ENCODE results near the gene GABRR2. TPM values are rescaled to one million over a fixed set of nuclear protein-coding genes. Genes with fewer than 3 reads are reported as not detected.

The GABRR2 gene
- 0.16 TPM in 1 of 2 replicates, not detected in the other for total RNA-seq

DNA sequence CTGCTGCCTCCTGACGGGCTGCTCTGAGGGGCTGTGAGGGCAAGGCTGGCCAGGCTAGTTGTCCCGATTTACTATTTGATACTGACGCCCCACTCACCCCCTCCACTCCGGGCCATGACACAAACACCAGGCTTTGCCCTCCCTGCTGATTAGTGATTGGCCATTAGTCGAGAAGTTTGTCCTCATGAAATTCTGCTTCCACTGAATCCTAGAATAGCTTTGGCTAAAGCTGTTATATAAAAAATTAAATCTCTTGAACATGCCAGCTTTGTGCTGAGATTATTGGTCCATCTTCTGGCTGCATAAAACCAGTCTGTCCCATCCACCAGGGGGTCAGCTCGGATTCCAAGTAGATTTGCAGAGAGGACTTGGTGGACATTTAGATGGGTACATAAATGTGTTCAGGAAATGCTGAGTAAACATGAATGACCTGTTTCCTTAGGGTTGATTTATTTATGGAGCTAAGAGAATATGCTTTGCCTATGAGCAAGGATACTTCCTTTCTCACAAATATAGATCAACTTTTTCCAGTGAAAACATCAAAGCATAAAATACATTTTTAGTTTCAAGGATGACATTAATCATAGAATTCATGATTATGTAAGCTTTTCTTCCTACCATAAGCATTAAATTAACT is at the start of gene GABRR2:
Gene GABRR2, minus strand, starts transcription at position 51 of the 637 bp plus-strand sequence. CDS start 134 bp downstream, outside the sequence.

DNA sequence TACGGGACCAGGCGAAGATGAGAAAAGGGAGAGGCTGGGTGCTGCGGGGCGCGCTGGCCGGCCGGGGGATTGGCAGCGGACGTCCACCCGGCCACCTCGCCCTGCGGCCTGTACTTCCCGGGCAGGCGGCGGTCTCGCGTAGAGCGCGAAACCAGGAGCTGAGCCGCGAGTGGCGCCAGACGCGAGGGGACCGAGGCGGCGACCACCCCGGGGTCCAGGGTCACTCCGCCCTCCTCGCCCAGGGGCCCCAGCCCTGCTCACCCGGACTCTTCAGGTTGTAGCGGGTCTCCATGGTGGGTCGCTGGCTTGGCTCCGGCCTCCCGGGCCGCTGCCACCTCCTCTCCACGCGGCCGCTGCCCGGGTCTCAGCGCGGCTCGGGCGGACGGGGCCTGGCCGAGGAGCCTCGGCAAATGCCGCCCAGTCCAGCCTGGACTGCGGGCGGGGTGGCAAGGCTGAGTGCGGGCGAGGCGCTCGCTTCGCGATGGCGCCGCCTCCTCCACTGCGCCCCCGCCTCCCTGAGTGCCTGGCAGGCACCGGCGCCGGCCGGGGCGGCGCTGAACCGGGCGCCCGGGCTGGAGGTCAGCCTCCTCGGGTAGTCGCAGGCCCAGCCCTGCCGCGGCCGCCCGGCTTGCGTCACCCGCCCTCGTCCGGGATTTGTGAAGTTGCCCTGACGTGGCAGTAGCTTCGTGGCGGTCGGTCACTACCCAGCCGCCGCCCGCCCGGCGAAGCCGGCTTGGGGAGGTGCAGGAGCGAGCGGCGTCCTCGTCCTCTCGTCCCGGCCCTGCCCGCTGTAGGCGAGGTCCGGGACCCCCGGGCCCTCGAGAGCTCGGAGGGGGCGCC is 37.4 kb upstream of the GABRR2 start, which contains the start of gene UBE2J1:
Gene UBE2J1, minus strand, starts transcription at position 445 of the 840 bp plus-strand sequence. Its CDS starts 153 bp downstream, at position 292.

DNA sequence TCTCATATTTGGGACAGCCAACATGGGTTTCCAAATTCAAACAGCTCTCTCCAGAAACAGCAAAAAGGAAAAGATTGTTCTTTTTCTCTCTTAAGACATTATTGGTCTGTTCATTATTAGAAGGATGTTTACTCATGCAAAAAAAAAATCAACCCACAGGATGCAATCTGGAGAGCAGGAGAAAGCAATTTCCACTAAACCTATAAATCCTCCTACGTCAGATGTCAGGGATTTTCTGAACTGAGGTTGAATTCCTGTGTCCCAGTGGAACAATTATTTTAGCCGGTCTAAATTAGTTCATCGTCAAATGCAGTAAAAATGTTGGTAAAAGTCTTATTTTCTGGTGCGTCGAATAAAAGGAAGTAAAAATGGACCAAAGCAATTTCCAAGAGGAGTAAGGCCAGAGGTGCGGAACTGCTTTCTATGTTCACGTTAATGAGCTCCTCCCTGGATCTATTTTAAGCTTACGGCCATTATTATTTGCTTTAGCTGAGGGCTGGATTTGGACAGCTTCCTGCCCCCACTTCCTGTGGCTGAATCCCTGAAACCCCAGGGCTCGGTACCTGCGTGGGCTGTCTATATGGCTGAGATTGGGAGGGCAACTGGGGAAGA is 97.7 kb downstream of the GABRR2 start, which contains the start of gene GABRR1:
Gene GABRR1, minus strand, starts transcription at position 60 of the 612 bp plus-strand sequence. Its CDS starts 36 bp downstream, at position 24.

Other genes starting within 250 kb of the GABRR2 start
- 91.0 and 123 TPM in 2 replicates for gene PNRC1, start 234.5 kb downstream of the GABRR2 start, total RNA-seq
- 0.32 and 0.36 TPM in 2 replicates for gene SRSF12, start 197.2 kb downstream of the GABRR2 start, total RNA-seq
- 6.9 and 7.5 TPM in 2 replicates for gene PM20D2, start 169.2 kb downstream of the GABRR2 start, total RNA-seq
- gene GABRR1, start 97.9 kb downstream of the GABRR2 start, total RNA-seq, result not detected in 2 replicates
- gene UBE2J1, start 37.4 kb upstream of the GABRR2 start, total RNA-seq, result 41.2 and 46.6 TPM in 2 replicates
- gene RRAGD, start 97.0 kb upstream of the GABRR2 start, total RNA-seq, result 1.5 and 1.6 TPM in 2 replicates
- 8.1 and 9.4 TPM in 2 replicates for gene ANKRD6, start 117.9 kb upstream of the GABRR2 start, total RNA-seq

Data from hair follicle dermal papilla cell (primary cell).